H1 (cell line): ENCODE measurements around the gene BTG3. TPM values are rescaled to one million over a fixed set of nuclear protein-coding genes. Genes with fewer than 3 reads are reported as not detected.

ENCODE experiments used
- CTCF ChIA-PET: fragments of 300-600 bp; sonication (Branson Sonifier 250); formaldehyde crosslinking; loops from one replicate; lab custom pipeline; 2021; ENCODE audit not compliant: partially characterized antibody; lab: Charles Lee
- POLR2A ChIA-PET: fragments of 300-600 bp; sonication (Branson Sonifier 250); formaldehyde crosslinking; loops from one replicate; lab custom pipeline; 2021; ENCODE audit warnings: inconsistent platforms; ENCODE audit not compliant: partially characterized antibody; lab: Charles Lee
- DNase-seq, 2 experiments: peaks; one replicate each; pipeline versions ENCODE4 v3.0.0 to v3.0.0-alpha.2; 2010 to 2022; ENCODE audit warnings: low spot score in 2 of 2, low read depth in 1 of 2, mixed read lengths in 1 of 2
- FAIRE-seq: peaks from 2 replicates; lab custom pipeline; 2011; peaks lifted over from hg19 to GRCh38; lab: Jason Lieb, UNC
- H2AFZ ChIP-seq: 2 replicates; pipeline ENCODE4 v1.8.1; 2012; ENCODE audit warnings: low read length, inconsistent platforms
- H2AK5ac ChIP-seq: 2 replicates; pipeline ENCODE4 v1.6.1; 2013; ENCODE audit warnings: low read depth, low read length
- H2BK120ac ChIP-seq: replicated peaks from 2 replicates; pipeline ENCODE3; 2013; ENCODE audit warnings: low read depth, low read length, inconsistent platforms
- H2BK12ac ChIP-seq: 2 replicates; pipeline ENCODE4 v1.6.1; 2013; ENCODE audit warnings: low read depth, low read length
- H2BK15ac ChIP-seq: 2 replicates; pipeline ENCODE4 v1.6.1; 2013; ENCODE audit warnings: low read length
- H2BK20ac ChIP-seq: 2 replicates; pipeline ENCODE4 v1.6.1; 2013; ENCODE audit warnings: low read length
- H2BK5ac ChIP-seq: 2 replicates; pipeline ENCODE4 v1.6.1; 2013; ENCODE audit warnings: low read depth, low read length
- H3K14ac ChIP-seq: 2 replicates; pipeline ENCODE4 v1.6.1; 2013; ENCODE audit warnings: inconsistent platforms; ENCODE audit not compliant: insufficient read length
- H3K18ac ChIP-seq: 2 replicates; pipeline ENCODE4 v1.6.1; 2013; ENCODE audit warnings: low read length; ENCODE audit errors: extremely low read depth
- H3K23ac ChIP-seq: 2 replicates; pipeline ENCODE4 v1.6.1; 2013; ENCODE audit warnings: inconsistent platforms; ENCODE audit not compliant: insufficient read length
- H3K23me2 ChIP-seq: 2 replicates; pipeline ENCODE4 v1.6.1; 2013; ENCODE audit warnings: low read depth, low read length
- H3K27ac ChIP-seq: 2 replicates; pipeline ENCODE4 v1.6.1; 2011; ENCODE audit warnings: low read depth, low read length, inconsistent platforms
- H3K27me3 ChIP-seq, 4 experiments: replicated peaks in 1 of 4; 1 replicate in 1 of 4; 2 replicates in 3 of 4; pipeline versions ENCODE4 v1.6.1 to v1.8.1; 2011 to 2013; ENCODE audit warnings: low read length in 3 of 4, mild to moderate bottlenecking in 3 of 4, inconsistent platforms in 2 of 4, mixed read lengths in 2 of 4, moderate library complexity in 1 of 4; ENCODE audit not compliant: control insufficient read depth in 3 of 4, insufficient read depth in 3 of 4; ENCODE audit errors: extremely low read depth in 1 of 4
- H3K36me3 ChIP-seq, 4 experiments: 2 replicates each; pipeline versions ENCODE4 v1.6.1 to v1.8.1; 2011 to 2013; ENCODE audit warnings: mild to moderate bottlenecking in 4 of 4, low read length in 3 of 4, moderate library complexity in 2 of 4, control low read depth in 1 of 4, inconsistent platforms in 1 of 4; ENCODE audit not compliant: insufficient read depth in 4 of 4, control insufficient read depth in 2 of 4
- H3K4ac ChIP-seq: replicated peaks from 2 replicates; pipeline ENCODE3; 2013; ENCODE audit warnings: low read length, low read depth, mixed read lengths, inconsistent platforms; ENCODE audit not compliant: insufficient read length
- H3K4me1 ChIP-seq, 4 experiments: replicated peaks in 1 of 4; 1 replicate in 1 of 4; 2 replicates in 3 of 4; pipeline versions ENCODE4 v1.6.1 to v1.8.1; 2011 to 2013; ENCODE audit warnings: low read length in 3 of 4, inconsistent platforms in 2 of 4, mixed read lengths in 1 of 4; ENCODE audit not compliant: insufficient read depth in 4 of 4, control insufficient read depth in 3 of 4
- H3K4me2 ChIP-seq, 2 experiments: 2 replicates each; pipeline versions ENCODE4 v1.6.1 to v1.8.1; 2011 to 2013; ENCODE audit warnings: low read depth in 2 of 2, low read length in 2 of 2, control low read depth in 1 of 2, inconsistent platforms in 1 of 2, mild to moderate bottlenecking in 1 of 2; ENCODE audit not compliant: insufficient read depth in 1 of 2
- H3K4me3 ChIP-seq, 4 experiments: fragments of 200-600, 300-600 bp in 1 of 4; sonication (generic), shearing (Covaris generic), sonication (Bioruptor Twin) in 1 of 4; 2 replicates each; pipeline versions ENCODE4 v1.5.1 to v1.8.1; 2011 to 2016; ENCODE audit warnings: low read length in 4 of 4, low read depth in 3 of 4, control low read depth in 2 of 4, inconsistent platforms in 2 of 4, mild to moderate bottlenecking in 2 of 4, mixed read lengths in 1 of 4, moderate library complexity in 1 of 4; ENCODE audit not compliant: insufficient read depth in 2 of 4; ENCODE audit errors: extremely low read depth in 1 of 4
- H3K56ac ChIP-seq: replicated peaks from 2 replicates; pipeline ENCODE3; 2013; ENCODE audit warnings: low read depth, mild to moderate bottlenecking, mixed read lengths, low read length, inconsistent platforms; ENCODE audit not compliant: insufficient read length
- H3K79me1 ChIP-seq: 2 replicates; pipeline ENCODE4 v1.6.1; 2013; ENCODE audit warnings: low read depth, low read length, control low read depth
- H3K79me2 ChIP-seq, 2 experiments: 2 replicates each; pipeline versions ENCODE4 v1.6.1 to v1.8.1; 2012 to 2013; ENCODE audit warnings: low read length in 2 of 2, mild to moderate bottlenecking in 2 of 2, inconsistent platforms in 1 of 2; ENCODE audit not compliant: insufficient read depth in 2 of 2, control insufficient read depth in 1 of 2
- H3K9ac ChIP-seq, 4 experiments: replicated peaks in 1 of 4; 1 replicate in 1 of 4; 2 replicates in 3 of 4; pipeline versions ENCODE4 v1.6.1 to v1.8.1; 2011 to 2013; ENCODE audit warnings: low read depth in 3 of 4, low read length in 3 of 4, control low read depth in 2 of 4, mild to moderate bottlenecking in 2 of 4, moderate library complexity in 2 of 4, inconsistent platforms in 1 of 4; ENCODE audit errors: extremely low read depth in 1 of 4
- H3K9me3 ChIP-seq, 2 experiments: 2 replicates each; pipeline versions ENCODE4 v1.6.1 to v1.8.1; 2012 to 2013; ENCODE audit warnings: mild to moderate bottlenecking in 2 of 2, moderate library complexity in 2 of 2, control low read depth in 1 of 2, inconsistent platforms in 1 of 2, low read depth in 1 of 2, low read length in 1 of 2, mixed read lengths in 1 of 2; ENCODE audit not compliant: insufficient read depth in 2 of 2
- H4K20me1 ChIP-seq, 2 experiments: replicated peaks in 1 of 2; 2 replicates each; pipeline versions ENCODE3 to v1.8.1; 2011 to 2013; ENCODE audit warnings: inconsistent platforms in 2 of 2, low read length in 2 of 2, mild to moderate bottlenecking in 1 of 2; ENCODE audit not compliant: insufficient read depth in 2 of 2, control insufficient read depth in 1 of 2
- H4K5ac ChIP-seq: 2 replicates; pipeline ENCODE4 v1.6.1; 2013; ENCODE audit warnings: low read length, low read depth, mixed read lengths, inconsistent platforms; ENCODE audit not compliant: insufficient read length
- H4K8ac ChIP-seq: 2 replicates; pipeline ENCODE4 v1.8.0; 2013; ENCODE audit warnings: mild to moderate bottlenecking, moderate library complexity, low read length, inconsistent platforms; ENCODE audit not compliant: insufficient read depth; ENCODE audit errors: extremely low read depth
- H4K91ac ChIP-seq: replicated peaks from 2 replicates; pipeline ENCODE3; 2013; ENCODE audit warnings: low read length, mixed read lengths, inconsistent platforms; ENCODE audit not compliant: insufficient read length
- BCL11A ChIP-seq, 2 experiments: IDR thresholded peaks; one replicate each; pipeline ENCODE4 v1.6.1; 2011; ENCODE audit warnings: low read depth in 2 of 2, low read length in 2 of 2, mild to moderate bottlenecking in 2 of 2
- CHD1 ChIP-seq: IDR thresholded peaks from 2 replicates; pipeline ENCODE4 v1.6.1; 2012; ENCODE audit warnings: low read depth, low read length, improper control_type of control experiment
- JUND ChIP-seq: IDR thresholded peaks from 2 replicates; pipeline ENCODE4 v1.6.1; 2011; ENCODE audit warnings: mild to moderate bottlenecking, improper control_type of control experiment, low read length
- WGBS, 2 experiments: shearing (Covaris generic) in 1 of 2; methylation state at CpG; one replicate each; pipeline versions ENCODE4 v1.1.6 to v1.1.7; 2013 to 2015; ENCODE audit warnings: low lambda C conversion rate in 2 of 2, mixed read lengths in 2 of 2, inconsistent platforms in 1 of 2, low coverage in 1 of 2, missing lambda C conversion rate in 1 of 2; ENCODE audit not compliant: insufficient replicate concordance in 2 of 2, insufficient coverage in 1 of 2, insufficient read length in 1 of 2; ENCODE audit errors: extremely low coverage in 1 of 2, missing lambda C conversion rate in 1 of 2; 5-methylcytosine and 5-hydroxymethylcytosine counted together
- polyA plus RNA-seq, 7 experiments: library from polyadenylated mRNA; depleted of rRNA in 3 of 7; stranded (reverse) in 5 of 7; unstranded in 2 of 7; fragments of >200 nt in 5 of 7; fragments of 200-250 nt in 2 of 7; gene quantifications; 1 replicate in 5 of 7; 2 replicates in 1 of 7; 4 replicates in 1 of 7; pipeline versions ENCODE4 v1.2.1 to v1.2.3, GENCODE V29; 2011 to 2013; ENCODE audit warnings: missing spikeins in 2 of 7, mixed read lengths in 2 of 7
- total RNA-seq: library from RNA; stranded (reverse); fragmentation: NEBNext Ultra II Directional; extraction: Animal tissue kit (Norgen Biotek cat#: 25700); gene quantifications from 2 replicates; pipeline ENCODE4 v1.2.1, GENCODE V29; 2021
- TF ChIP-seq, protein P1 (sequence below): IDR thresholded peaks from 2 replicates; pipeline ENCODE4 v1.6.1; 2012; ENCODE audit warnings: inconsistent platforms

BTG3 gene
- total and polyA plus RNA-seq, 2 of the 8 experiments (the other 6 are each of a cell fraction or from before 2014, with no cell fraction given), result 13.6 to 25.9 TPM

DNA sequence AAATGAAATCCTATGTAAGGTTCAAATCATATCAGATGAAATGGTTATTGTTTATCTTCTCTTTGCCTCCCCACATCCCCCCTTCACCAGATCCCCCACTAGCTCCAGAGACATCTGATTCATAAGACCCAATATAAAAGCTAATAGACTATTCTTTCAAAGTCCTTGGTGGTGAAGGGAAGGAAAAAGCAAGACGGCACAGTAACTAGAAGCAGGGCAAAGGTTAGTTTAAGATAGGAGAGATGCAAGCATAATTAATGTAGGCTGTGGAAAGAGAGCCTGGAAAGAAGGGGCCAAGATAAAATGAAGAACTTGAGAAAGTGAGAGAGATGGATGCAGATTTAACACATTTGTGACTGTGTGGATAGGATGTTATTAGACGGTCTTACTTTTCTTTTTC, 33.8 kb downstream of the BTG3 start:
- Histone ChIP-seq H4K20me1 (peaks cover 0 to 2% of the 10 kb centered on the region in 2 experiments), H3K9me3 (no peaks in the 10 kb centered on the region), H4K8ac (no peak overlapping the region), H3K23ac (no peak overlapping the region), H3K79me2 (no peaks in the 10 kb centered on the region; a peak in 1 of 4 replicates), H3K36me3 (no peaks in the 10 kb centered on the region), H3K23me2 (no peaks in the 10 kb centered on the region), H3K18ac (no peak overlapping the region), H3K27me3 (no peaks in the 10 kb centered on the region), H2BK15ac (no peak overlapping the region), H2BK12ac (no peak overlapping the region), H3K79me1 (no peaks in the 10 kb centered on the region), H3K56ac (no peak overlapping the region), H3K4me3 (no peak overlapping the region), H3K9ac (no peak overlapping the region), H4K91ac (no peak overlapping the region), H3K4me1 (no peaks in the 10 kb centered on the region), H2BK5ac (no peak overlapping the region), H2BK20ac (no peak overlapping the region), H3K4ac (no peak overlapping the region), H2BK120ac (no peak overlapping the region), H3K14ac (no peak overlapping the region), H3K27ac (no peak overlapping the region), H2AFZ (no peak overlapping the region), H4K5ac (no peak overlapping the region), H2AK5ac (no peak overlapping the region), H3K4me2 (no peak overlapping the region)
- ChIA-PET POLR2A (no interaction called here), CTCF (interaction anchor here (0.7 kb wide), 1 partner anchor 33 kb away, joined by 3 read pairs; no protein-coding TSS in a partner anchor)
- no peak for FAIRE-seq
- DNase-seq, result no peak
- WGBS, 2 experiments, result 100% methylated on average over 1 of the region's 2 CpGs; no CpG with 5 or more reads in 1 of the 2 experiments
- TF ChIP-seq, protein P1, sequence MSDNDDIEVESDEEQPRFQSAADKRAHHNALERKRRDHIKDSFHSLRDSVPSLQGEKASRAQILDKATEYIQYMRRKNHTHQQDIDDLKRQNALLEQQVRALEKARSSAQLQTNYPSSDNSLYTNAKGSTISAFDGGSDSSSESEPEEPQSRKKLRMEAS, result no peak
- TF ChIP-seq CHD1 (no peak), BCL11A (IDR thresholded peaks at IDR 0.05; ENCODE audit: low read depth in 2 of 2, low read length in 2 of 2) (no peak), JUND (no peak)
